Activated naive CD4-positive, alpha-beta T cell treated with anti-CD3 and anti-CD28 coated beads, Interleukin-2, amount 50 U/mL, for 16 hours (primary cell): Measurements from ENCODE around the gene AMZ1.
A peak's percentile ranks its signal among the peaks of the same experiment; 100 is the strongest.
"Not testable (repeated sequence)": the region's sequence is repeated elsewhere in the genome, so short reads cannot be mapped to it uniquely, and the experiment has no call there.

ENCODE experiments used
- DNase-seq: peaks from one replicate; pipeline ENCODE4 v3.0.0-alpha.2; 2020

The AMZ1 gene

DNA sequence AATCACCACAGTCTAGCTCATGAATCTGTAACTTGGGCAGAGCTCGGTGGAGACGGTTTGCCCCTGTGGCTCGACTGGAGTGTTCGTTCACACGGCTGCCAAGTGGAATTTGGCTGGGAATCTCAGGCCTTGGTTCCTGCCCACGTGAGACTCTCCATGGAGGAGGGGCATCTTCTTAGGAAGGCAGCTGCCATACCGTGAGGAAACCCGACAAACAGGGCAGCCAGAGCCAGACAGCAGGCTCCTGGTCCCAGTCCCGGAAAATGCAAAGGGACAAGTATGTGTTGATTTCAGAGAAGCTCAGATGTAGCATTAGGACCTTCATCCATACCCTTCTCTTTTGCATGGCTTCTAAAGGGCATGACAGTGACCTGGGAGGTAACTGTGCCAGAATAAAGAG, 26.6 kb downstream of the AMZ1 start:
- DNase-seq, result no peak

DNA sequence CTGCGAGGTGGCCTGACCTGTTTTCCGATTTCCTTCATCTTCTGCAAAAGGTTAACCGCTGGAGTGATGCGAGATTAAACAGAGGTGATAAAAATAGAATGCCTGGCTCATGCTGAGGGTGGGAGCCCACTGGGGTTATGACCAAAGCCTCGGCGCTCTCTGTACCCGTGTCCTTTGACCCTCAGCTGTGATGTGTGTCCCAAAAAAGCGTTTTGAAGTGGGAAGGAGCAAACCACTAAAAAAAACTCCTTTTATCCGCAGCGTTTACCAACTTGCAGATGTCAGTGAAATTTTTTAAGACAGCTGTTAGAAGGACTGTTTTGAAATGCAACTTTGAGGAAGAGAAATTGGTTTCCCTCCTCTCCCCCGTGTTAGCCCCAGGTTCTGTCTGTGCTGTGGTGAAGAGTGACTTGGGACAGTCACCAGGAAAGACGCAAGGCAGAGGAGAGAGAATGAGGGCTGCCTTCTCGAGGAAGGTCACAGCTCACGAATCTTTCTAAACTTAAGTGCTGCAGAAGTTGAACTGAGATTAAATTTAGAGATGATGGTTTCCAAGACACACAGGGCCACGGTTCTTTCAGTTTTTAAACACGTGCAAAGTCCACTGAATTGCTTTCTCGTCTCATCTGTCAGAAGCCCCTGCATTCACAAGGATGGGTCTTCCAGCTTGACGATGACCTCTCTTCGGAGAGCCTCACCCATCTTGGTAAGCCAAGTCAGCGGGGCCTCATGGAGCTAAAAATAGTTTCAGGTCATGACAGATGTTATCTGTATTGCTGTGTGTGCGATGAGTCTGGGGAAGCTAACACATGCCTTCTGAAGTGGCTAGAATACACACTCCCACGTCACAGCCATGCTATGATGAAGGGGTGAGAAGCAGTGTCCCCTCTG, 27.6 kb downstream of the AMZ1 start:
- peak; percentile 48 for DNase-seq

DNA sequence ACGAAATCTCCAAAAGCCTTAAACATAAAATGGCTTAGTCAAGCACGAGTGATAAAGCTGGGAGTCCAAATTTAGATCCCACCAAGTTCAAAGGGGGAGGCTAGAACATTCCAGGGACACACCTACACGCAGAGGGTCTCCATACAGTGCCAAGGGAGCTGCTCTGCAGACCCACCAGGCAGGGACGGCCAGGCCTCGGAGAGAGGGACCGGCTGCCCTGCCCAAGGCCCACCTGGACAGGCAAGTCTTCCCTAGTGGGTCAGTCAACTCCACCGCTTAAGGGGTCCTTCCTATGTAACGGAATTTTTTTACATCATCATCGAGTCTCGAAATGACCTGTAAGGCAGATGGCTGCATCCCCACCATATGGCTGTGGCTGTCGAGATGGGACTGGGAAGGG, 28.5 kb downstream of the AMZ1 start:
- DNase-seq, result no peak

DNA sequence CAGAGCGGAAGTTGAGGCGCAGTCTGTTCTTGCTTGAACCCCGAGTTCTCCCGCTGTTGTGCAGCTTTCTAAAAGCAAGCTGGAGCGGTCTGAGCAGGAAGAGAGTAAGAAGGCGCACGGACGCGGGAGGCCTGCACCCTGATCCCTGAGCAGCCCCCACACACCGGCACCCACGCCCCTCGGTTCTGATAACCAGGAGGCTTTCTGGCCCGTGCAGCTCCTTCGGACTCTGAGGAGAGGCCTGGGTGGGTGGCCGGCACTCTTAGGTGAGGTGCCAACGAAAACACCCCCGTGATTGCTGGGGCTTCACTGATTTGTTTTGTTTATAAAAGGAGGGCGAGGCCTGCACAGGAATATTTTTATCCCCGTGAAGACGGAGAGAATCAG, 28.9 kb downstream of the AMZ1 start:
- no peak for DNase-seq

DNA sequence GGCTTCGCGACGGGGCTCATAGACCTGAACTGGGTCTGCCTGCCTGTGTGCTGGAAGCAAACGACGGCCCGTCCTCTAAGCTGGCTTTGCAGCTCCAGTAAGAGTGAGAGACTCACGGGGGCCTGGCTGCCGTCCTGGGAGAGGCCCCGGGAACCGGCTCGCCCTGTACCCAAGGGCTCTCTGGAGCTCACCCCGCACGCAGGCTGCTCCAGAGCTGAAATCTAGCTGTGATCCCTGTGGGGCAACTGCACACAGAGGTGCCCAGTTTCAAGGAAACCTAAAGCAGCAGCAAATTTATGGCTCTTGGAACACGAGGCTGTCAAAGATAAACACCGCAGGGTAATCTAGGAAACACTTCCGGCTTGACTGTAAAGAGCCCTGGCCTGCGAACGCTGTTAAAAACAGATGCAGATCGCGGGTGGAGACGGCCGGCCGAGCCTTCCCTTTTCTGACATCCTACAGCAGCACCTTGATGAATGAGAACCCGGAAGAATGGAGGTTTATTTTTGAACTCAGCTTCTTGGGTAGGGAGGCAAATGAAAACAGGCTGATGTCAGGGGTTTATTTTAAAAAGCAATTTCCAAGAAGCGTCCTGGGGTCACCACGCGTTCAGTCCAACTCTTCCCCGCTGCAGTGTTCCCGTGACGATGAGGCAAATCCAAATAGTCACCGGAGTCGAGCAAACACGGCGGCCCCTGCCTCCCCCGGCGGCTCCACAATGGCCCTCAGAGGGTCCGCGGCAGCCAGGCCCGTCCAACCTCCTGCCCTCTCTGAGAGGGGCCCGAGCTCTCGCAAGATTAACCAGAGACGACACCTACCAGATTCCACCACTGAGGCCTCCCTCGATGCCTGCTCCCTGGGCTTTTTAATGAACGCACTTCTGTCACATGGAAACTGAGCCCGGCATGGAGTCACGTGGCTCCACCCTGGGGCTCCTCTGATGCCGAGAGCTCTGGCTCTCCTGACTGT, 29.6 kb downstream of the AMZ1 start:
- no peak for DNase-seq

DNA sequence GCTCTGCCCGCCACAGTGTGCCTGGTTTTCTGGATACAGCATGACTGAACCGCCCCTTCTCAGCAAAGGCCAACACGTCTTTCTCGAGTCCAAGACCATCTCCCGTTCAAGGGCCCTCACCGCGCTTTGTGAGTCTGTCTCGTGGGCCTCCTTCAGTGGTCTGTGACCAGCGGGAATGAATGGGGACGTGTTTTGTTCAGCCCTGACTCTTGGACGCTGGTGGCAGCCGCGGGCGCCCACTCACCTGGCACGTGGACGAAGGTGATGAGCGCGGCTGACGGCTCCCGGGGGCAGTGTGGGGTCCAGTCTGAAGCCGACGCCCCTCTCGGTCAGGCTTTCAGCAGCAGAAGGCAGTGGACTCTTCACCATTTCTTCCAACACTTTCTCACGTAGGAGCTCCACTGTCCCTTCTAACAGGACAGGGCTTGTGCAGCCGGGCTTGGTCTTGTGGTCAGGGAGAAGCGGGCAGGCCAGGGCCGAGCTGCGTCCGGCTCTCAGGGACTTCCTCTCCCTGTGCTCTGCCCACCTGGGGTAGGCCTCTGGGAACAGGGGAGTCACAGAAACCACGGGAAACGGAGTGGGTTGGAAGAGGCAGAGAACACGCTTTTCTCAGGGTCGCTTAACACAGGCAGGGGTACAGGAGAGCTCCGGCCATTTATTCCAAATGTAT, 30.4 kb downstream of the AMZ1 start:
- no peak for DNase-seq

DNA sequence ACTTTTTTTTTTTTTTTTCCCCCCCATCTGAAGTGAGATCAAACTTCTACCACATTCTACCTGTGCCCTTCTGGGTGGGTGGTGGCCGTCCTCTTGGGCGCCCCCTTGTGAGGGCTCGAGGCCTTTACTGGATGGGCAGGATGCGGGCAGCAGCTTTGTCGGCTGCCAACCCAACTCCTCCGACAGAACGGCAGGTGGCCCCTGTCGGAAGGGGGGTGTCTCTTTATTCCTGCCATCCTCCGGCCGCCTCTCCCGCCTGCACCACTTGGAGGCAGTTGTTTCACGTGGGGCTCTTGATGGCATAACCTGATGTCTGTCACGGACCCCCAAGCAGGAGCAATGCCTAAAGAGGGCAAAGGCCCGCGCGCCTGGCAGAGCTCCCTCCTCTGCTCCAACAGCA, 31.0 kb downstream of the AMZ1 start:
- DNase-seq, result peak; percentile 73

DNA sequence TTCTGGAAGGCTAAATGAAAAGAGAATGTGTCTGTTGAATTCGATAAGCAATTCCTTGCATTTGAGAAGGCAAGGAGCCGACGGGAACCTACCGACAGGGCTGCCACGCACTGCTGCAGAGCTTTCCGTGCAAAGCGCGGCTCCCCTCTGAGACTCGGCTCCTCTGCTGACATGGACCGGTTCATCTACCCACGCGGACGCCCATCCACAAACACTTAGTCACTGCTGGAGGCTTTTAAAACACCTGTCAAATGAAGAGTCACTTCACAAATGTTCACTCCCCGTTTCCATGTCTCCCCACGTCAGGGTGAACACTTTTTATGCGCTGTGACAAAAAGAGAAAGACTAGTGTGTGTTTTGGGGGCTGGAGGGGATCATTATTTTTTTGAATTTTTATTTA, 32.0 kb downstream of the AMZ1 start:
- no peak for DNase-seq

DNA sequence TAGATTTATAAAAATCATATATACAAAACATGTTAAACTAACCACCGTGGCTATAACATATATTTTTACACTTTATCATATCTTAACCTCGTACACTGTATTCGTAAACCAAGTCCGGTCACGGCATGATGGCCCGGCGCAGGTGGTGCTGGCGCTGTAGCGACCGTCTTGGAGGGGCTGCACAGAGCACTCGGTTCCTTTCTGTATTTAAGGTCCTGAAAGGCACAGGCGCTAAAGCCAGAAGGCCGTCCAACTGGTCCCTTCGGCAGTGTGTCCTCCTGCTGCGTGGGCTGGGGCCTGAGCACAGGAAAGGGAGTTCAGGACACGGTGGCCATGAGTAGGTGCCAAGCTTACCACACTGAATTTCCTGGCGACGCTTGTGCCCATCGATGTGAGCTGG, 33.8 kb downstream of the AMZ1 start:
- DNase-seq, result no peak

DNA sequence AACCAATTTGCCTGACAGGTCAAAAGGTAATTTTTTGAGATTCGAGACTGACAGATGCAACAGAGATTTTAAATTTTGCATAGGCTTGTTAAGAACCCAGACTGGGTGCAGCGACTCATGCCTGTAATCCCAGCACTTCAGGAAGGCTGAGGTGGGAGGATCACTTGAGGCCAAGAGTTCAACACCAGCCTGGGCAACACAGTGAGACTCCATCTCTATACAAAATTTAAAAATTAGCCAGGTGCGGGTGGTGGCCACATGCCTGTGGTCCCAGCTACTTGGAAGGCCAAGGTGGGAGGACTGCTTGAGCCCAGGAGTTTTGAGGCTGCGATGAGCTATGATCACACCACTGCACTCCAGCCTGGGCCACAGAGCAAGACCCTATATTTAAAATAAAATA, 34.6 kb downstream of the AMZ1 start:
- no peak for DNase-seq

DNA sequence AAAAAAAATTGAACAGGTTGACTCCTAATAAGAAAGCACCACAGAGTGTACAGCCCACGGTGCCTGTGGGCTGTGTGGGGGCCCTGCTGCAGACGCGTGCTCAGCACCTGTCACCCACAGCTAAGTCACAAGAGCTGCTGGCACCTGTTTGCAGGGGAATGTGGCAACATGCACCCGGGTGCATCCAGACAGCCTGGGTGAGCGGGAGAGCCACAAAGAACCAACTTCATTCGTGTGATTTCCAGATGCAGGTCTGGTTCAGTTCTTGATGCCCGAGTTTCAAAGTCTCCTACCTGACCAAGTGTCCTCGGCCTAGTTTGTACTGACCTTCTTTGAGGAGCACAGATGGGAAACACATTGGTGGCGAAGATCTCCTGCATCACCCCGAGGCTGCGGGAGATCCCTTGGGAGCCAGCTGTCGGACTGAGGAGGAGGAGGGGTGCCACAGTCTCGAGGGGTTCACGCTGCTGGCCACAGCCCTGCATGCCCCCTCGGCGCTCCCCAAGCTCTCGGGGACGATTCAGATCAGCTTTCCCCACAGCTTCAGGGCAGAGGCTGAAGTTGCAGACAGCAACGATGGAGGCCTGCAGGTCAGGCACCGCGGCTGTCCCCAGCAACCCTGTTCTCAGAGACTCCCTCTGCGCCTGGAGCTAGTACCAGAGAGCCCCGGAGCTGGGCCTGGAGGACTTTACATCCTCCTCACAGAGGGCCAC, 35.3 kb downstream of the AMZ1 start:
- no peak for DNase-seq

DNA sequence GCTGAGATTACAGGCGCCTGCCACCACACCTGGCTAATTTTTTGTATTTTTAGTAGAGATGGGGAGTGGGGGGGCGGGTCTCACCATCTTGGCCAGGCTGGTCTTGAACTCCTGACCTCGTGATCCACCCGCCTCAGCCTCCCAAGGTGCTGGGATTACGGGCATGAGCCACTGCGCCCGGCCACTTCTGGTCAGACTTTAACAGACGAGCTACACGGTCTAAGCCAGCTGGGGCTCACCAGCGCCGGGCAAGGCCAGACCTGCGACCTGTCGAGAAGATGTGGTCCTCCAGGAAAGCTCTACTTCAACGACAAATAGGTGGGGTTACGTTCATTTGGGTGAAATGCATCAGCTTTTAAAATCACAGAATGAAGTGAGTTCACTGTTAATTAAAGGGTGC, 36.0 kb downstream of the AMZ1 start:
- not testable (repeated sequence) for DNase-seq

DNA sequence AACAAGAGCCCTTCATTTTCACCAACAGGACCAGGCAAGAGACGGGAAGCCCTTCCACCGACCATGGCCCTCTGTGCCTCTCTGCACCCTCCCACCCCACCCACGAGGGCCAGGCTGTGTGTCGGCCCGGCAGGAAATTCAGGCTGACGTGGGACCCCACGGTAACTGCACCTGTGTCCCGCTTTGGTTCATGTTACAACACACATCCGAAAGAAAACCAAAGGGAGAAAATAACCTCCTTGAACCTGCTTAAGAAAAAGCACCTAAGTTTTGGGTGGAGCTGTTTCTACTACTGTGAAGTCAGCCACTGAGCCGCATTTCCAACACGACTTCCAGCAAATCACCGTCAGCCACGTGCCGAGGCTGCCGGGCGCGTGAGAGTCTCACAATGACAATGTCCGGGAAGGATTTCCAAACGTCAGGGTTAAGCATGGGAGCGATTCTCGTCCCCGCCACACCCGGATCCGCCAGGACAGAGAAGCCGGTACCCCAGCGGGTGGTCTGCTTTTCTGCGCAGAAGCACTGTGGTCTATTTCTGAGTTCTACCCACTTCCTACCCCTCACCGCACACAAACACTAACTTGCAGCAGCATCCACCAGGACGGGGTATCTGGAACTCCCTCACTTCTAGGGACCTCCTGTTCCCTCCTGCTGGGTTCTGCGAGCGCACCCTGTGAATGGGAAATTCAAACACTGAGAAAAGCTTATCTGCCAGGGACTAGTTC, 36.6 kb downstream of the AMZ1 start:
- no peak for DNase-seq

DNA sequence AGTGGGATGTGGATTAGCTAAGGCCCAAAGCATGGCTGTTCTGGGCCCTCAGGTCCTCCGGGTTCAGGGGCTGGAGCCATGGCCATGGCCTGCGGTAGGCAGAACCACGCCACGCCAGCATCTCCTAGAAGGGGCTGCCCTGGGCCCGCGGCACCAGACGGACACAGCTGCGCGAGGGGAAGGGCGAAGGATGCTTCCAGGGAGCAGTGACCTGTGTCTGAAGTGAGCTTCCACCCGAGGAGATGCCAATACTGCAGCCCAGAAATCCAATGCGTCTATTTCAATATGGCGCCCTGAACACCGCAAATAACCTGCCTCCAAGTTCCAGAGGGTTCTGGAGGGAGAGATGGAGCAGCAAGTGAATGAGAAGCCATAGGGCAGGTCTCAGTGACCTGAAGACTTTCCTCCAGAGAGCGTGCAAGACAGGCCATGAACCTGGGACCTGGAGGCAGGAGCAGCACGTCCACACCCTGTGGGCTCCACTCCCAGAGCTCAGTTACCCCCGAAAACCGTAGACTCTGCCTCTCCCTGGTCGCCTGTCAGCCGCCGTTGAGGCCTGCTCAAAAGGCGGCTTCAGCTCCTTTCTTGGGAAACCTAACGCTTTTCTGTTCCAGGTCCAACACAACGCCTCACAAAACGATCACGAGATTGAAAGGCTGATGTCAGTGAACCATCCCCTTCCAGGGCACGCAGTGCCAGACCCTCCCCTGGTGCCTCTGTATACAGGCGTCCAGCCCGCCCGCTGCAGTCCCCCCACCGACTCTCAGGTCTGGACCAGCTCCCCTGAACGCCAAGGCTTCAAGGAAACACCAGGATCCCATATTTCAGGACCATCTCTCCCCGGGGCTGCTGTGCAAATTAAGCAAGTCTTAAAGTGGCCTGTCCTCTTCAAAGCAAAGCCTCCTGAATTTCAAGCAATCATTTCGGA, 37.4 kb downstream of the AMZ1 start:
- no peak for DNase-seq

DNA sequence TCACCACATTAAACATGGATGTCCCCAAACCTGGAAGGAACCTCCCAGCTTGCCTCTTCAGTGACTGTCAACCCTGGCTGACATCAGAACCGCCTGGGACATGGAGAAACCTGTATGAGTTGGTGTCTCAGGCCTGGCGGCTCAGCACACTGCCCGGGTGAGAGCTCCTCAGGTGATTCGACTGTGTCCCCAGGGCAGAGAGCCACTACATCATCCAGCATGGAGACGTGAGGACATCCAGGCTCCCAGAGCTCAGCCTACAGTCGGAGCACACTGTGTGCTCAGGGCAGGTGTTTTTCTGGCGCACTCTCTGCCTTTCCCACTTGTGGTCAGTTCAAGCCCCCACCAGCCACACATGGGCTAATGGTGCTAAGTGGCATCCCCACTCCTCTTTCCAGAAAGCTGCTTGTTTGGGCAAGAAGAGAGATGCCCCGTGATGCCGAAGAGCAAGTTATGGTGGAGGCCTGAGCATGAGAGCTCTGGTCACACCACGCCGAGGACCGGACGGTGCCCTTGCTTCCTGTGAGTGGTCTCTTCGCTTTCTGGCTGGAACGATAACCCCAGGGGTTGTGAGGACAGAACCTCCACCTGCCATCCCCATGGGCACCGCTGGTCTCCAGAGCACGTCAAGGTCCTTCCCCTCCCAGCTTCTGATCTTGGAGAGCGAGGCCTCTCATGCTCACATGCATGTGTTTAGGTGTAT, 38.5 kb downstream of the AMZ1 start:
- no peak for DNase-seq

DNA sequence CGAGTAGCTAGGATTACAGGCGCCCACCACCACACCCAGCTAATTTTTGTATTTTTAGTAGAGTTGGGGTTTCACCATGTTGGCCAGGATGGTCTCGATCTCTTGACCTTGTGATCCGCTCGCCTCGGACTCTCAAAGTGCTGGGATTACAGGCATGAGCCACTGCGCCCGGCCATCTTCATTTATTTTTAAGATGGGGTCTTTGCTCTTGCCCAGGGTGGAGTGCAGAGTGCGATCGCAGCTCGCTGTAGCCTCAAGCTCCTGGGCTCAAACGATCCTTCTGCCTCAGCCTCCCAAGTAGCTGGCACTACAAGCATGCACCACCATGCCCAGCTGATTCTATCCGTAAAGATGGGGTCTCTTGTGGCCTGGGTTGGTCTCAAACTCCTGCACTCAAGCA, 39.2 kb downstream of the AMZ1 start:
- not testable (repeated sequence) for DNase-seq

DNA sequence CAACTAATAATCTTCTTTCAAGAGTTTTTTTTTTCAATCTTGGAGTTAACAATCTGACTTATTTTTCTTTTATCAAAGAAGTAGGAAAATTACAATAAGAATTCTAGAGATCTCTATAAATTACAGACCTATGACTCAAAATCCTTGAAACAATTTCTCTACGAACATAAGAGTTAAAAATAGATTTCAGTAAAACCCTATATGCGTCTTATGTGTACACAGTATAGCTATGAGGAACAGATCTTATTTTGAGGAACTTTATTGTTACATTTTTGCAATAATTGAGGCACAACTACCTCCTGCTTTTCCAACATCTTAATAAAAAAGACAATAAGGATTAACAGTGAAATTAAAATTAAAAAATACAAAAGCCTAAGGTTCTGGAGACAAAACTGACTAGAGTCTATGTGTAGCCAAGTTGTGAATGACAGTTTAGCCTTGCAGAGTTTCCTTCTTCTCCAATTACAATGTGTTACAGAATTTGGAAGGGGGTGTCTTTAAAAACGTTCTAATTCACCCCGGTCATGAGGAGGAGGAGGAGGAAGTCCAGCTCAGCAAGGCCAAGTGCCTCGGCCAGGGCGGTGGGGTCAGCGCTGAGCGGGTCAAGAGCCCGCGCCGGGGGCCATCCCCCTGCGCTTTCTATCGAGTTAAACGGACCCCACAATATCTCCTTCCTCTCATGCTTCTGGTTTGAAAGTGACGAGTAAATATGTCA, 40.5 kb downstream of the AMZ1 start:
- DNase-seq, result no peak

DNA sequence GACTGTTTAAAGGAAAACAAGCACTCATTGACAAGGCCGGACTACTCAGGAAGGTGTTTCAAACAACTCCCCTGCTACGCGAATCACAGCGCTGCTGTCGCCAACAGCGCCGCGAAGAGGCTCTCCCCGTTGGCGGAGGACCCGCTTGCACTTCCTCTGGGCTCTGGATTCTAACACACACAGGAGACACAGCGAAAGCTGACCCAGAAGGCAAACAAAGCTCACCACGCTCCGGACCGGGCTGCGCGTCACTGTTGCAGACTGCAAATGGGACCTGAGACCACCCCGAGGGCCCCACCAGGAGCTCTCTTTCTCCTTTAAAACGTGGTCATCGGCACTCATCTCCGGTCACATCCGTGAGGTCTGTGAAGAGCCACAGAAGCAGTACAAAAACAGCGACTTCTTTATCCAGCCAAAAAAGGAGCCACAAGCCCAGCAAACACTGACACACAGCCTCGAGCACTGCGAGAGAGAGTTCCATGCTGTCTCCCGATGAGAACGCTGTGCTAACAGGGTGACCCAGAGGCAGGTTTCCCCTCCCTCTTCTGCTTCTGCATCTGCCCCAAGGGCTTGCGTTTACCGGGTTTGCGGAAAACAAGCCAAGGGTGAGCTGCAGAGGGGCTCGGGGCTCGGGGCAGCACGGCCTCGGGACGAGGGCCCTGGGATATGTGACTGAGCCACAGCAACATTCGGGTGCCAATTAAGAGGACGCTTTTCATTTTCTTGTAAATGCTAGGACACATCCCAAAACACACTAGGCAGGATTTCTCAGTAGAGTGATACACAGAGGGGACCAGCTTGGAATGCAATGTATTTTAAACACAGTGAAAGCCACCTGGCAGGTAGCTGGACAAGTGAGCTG, 41.3 kb downstream of the AMZ1 start:
- no peak for DNase-seq
